GOT3 (cell line): Measurements from ENCODE around the gene CMTM8.

Source experiments
- DNase-seq: peaks from one replicate; lab custom pipeline; 2025; ENCODE audit warnings: mixed read lengths; lab: John Stamatoyannopoulos, UW

Gene CMTM8

DNA sequence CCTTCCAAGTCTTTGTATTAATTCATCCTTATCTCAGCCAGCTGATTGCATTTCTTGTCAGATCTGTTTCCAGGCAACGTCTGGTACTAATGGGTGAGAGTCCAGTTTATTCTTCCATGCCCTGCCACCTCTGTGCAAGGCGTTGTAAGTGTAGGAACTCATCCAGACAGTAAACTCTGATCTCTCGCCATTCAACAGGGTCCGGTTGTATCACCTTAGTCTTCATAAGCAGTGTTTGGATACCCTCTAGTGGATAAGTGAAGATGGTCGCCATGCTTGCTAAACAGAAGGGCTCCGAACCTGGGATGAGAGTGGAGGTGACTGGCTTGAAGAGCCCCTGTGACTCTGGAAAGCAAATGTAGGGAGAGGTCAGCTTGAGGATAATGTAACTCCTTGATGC lies 101.6 kb downstream of the CMTM8 start:
- no peak for DNase-seq

GRCh38 chr3:32340611-32341365 lies 102.3 kb downstream of the CMTM8 start:
- DNase-seq = no peak

- DNase-seq = no peak
These were observed 109.1 kb downstream of the CMTM8 start for GRCh38 chr3:32347343-32348125.

DNA sequence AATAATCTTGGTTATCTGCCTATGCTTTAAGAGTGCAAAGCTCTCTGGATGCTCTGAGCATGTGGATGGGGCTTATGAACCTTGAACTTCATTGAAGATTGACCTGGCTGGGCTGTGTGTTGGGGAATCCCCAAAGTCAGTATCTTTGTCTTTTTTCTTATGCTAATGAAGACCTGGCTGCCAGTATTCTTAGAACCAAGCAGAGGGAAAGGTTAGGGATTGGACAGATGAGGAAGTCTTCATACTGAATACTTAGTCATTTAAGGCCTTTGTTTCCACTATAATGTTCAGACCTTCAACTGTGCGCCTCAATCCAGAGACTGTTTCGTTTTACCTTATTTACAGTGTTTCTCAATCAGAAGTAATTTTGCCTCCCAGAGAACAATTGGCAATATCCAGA lies 110.7 kb downstream of the CMTM8 start:
- DNase-seq = no peak

DNA sequence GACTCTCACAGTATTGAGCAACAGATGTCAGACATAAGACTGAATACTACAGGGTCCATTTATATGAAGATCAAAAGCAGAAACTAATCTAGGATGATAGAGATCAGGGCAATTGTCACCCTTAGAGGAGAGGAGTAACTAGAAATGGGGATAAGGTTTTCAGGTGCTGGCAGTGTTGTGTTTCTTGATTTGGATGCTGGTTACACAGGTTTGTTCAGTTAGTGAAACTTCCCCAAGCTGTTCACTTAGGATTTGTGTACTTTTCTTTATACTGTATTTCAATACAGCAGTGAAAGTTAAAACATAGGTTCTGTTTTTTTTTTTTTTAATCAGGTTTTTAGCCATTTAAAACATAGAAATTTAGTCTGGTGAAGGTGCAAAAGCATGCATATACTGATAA lies 114.1 kb downstream of the CMTM8 start:
- DNase-seq = no peak

DNA sequence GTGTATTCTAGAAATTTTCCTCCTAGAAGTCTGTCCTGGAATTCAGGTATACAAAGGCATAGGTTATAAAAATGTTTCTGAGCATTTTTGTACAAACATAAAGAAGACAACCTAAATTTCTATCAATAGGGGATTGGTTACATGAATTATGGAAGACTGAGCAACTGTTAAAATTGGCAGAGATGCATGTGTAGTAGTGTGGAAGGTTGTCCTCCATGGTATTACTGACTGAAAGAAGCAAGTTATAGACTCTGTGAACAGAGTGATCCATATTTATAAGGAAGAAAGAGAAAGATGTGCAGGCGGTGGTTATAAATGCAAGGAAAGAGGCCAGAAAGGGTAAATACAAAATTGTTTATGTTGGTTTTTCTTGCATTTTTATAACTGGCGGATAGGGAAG lies 114.9 kb downstream of the CMTM8 start:
- DNase-seq = no peak

DNA sequence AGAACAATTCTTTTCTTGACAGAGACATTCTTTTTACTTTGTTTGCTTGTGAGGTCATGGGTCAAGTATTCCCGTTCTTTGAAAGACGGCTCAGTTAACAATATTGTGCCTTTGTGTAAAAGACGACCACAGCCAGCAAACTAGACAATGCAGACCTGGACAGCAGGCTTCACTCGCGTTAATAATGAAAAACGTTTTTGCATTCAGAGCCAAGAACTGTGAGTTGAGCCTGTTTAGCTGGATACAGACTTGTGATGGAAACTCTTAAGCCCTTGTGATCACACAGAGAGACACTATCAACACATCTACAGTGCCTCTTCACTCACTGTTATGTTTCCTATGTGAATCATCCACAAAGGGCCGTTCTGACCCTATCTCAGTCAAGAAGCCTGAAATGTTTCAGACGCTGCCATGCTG lies 115.9 kb downstream of the CMTM8 start:
- no peak for DNase-seq

- DNase-seq = no peak
These were observed 117.3 kb downstream of the CMTM8 start for GRCh38 chr3:32355751-32356291.

DNA sequence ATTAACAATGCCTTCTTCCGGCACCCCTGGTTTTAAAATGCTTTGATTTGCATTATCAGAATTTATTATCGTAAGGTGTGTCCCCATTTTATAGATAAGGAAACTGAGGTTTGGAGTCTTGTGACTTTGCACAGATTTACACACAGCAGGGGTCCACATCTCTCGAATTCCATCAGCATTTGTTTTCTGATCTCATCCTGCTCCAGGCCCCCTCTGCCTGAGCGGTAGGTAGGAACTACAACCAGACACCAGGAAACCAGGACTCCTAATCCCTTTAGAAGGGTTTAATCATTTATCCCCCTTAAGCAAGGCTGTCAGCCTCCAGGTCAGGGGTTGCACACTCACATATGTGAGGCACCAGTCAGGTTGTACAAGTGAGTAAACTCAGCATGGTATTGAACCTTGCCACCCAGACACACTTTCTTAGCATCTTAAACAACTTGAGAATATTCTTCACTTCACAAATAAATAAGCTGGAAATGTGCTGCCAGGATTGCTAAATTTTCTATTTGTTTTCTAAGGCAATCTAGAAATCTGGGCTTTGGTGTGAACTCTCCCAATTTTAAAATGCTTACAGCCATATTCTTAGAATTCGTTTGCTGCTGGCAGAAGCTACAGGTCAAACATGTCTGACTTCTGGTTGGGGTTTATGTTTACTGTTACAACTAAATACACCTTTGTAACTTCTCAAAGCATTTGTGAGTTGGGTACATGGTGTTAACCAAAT lies 121.4 kb downstream of the CMTM8 start:
- no peak for DNase-seq

DNA sequence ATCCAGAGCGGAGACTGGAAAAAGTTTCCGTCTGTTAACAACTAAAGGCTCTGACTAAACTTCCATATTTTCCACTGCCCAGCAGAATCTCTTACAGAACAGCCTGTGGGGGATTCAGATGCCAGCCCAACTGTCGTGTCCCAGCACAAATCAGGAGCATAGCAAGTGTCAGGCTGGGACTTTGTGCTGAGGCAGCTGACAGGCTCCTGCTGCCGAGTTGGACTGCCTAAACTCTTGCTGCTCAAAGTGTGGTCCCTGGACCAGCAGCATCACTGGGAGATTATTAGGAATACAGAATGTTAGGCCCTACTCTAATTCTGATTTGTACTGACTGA lies 122.0 kb downstream of the CMTM8 start:
- DNase-seq = no peak

- DNase-seq = no peak
These were observed 128.3 kb downstream of the CMTM8 start for GRCh38 chr3:32366638-32367397.

DNA sequence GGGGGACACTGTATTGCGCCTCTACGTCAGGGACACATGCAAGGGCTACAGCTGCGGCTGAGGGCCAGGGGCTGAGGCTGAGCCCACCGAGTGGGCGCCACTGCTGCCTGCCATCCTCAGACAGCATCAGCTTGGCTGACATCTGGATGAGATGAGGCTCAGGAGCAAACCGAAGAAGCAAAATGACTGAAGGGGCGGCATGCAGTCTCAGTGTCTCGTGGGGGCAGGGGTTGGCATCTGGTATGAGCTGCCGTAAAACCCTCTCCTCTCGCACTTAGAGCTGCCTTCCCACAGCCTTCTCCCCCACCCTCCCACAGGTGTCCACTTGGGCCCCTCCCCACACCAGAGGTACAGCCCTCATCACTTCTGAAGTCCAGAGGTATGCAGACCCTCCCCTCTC lies 129.0 kb downstream of the CMTM8 start:
- no peak for DNase-seq

- no peak for DNase-seq
These were observed 133.2 kb downstream of the CMTM8 start for GRCh38 chr3:32371461-32372212.

DNA sequence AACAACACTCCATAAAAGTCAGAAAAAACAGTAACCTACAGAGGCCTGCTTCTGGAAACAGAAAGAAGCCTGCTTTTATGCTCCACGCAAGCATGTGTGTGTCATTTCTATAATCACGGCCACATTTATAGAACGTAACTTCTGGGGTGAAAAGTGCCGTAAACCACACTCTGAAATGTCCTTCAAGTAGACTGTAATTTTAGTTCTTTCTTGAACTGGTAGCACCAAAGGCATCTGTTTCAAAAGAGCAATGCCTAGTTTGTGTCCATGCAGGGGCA lies 133.7 kb downstream of the CMTM8 start:
- no peak for DNase-seq

DNA sequence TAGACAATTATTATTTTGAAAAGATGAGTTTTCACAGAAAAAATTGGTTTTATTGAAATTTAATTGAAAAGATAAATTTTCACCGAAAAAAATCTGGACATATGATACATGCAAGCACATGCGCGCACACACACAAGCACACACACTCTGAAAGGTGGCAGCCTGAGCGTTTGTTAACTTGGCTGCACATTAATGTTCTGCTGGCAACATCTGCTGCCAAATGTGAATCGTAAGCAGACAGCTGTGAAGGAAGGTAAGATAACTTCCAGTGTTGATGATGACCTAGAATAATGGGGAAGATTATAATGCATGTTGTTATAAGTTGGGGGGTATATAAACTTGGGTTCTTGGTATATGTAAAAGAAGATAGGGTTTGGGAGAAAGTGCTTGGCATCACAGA lies 134.8 kb downstream of the CMTM8 start:
- no peak for DNase-seq

DNA sequence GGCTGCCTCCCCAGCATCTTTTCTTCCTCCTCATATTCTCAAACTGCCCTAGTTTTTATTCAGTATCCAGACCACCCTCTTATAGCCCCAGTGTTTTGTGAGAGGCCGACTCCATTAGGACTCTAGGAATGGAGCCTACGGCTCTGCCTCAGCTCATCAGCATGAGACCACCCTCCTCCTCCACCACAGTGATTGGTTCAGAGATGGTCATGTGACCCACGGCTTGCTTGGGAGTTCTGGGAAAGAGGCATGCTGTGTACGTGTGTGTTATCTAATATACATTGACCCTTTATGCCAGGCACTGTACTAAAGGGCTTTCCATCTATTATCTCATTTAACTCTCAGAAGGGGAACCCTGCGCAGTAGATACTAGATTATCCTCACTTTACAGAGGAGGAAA lies 135.4 kb downstream of the CMTM8 start:
- DNase-seq = no peak

GRCh38 chr3:32374788-32375595 lies 136.5 kb downstream of the CMTM8 start:
- no peak for DNase-seq

- DNase-seq = no peak
These were observed 137.1 kb downstream of the CMTM8 start for GRCh38 chr3:32375596-32375930.

DNA sequence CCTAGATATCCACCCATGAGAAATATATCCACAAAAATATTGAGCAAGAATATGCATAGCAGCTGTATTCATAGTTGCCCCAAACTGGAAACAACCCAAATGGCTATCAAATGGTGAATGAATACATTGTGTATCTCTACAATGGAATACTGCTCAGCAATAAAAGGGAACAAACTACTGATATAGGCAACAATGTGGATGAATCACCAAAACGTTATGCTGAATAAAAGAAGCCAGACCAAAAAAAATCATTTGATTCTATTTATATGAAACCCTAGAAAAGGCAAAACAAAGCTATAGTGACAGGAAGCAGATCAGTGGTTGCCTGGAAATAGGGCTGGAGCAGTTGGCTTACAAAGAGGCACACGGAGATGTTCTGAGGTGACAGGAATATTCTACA lies 137.6 kb downstream of the CMTM8 start:
- DNase-seq = no peak

DNA sequence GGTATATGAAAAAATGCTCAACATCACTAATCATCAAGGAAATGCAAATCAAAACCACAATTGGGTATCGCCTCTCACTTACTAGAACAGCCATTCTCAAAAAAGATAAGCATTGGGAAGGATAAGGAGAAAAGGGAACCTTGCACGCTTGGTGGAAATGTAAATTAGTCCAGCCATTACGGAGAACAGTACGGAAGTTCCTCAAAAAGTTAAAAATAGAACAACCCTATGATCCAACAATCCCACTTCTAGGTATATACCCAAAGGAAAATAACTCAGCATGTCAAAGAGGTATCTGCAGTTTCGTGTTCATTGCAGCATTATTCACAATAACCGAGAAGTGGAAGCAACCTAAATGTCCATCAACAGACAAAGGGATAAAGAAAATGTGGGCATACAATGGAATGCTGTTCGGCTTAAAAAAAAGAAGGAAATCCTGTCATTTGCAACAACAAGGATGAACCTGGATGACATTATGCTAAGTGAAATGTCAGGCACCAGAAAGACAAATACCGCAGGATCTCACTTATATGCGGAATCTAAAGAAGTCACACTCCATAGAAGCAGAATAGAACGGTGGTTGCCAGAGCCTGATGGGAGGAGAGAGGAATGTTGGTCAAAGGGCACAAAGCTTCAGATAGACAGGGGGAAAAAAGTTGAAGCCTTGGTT lies 141.5 kb downstream of the CMTM8 start:
- DNase-seq = no peak
